ENCODE measurements around the gene DDAH1.
A peak's percentile ranks its signal among the peaks of the same experiment; 100 is the strongest.

Gene DDAH1

GRCh38 chr1:85339089-85339488 lies 125.9 kb downstream of the DDAH1 start:
- no peaks in the 10 kb centered on the region for H3K27me3 ChIP-seq (ENCODE audit: insufficient read depth, low read length, poor library complexity)
- DNase-seq: peak; percentile 66
- H3K4ac ChIP-seq (ENCODE audit: low read depth, low read length): no peak overlapping the region
- no peak overlapping the region for H3K9ac ChIP-seq (ENCODE audit: low read length)
- no peak overlapping the region for H2BK120ac ChIP-seq (ENCODE audit: low read depth, low read length)
- H3K4me3 ChIP-seq (ENCODE audit: low read length): no peak overlapping the region
- no peak overlapping the region for H2AK5ac ChIP-seq (ENCODE audit: low read length)
- H2BK15ac ChIP-seq (replicated peaks; ENCODE audit: low read depth): no peak overlapping the region
- peaks cover 2% of the 10 kb centered on the region for H3K4me1 ChIP-seq (ENCODE audit: control insufficient read depth, low read depth, low read length)
- no peaks in the 10 kb centered on the region for H3K79me2 ChIP-seq (ENCODE audit: control insufficient read depth, insufficient read depth, low read length)
- no peaks in the 10 kb centered on the region for H3K36me3 ChIP-seq (ENCODE audit: control insufficient read depth, insufficient read depth, low read length)
- no peak overlapping the region for H3K23ac ChIP-seq (ENCODE audit: low read length)
- H3K27ac ChIP-seq (ENCODE audit: low read depth, low read length): no peak overlapping the region
- H2BK5ac ChIP-seq (ENCODE audit: low read length): no peak overlapping the region
- no peaks in the 10 kb centered on the region for H3K79me1 ChIP-seq (ENCODE audit: low read length)
- no CpG with 5 or more reads among the region's 5 CpGs for WGBS (ENCODE audit: extremely low coverage, insufficient coverage, low lambda C conversion rate)
- H3K56ac ChIP-seq (ENCODE audit: low read length): no peak overlapping the region
- no peak overlapping the region for H4K8ac ChIP-seq (ENCODE audit: low read depth, low read length)
- no peak overlapping the region for H3K4me2 ChIP-seq (ENCODE audit: low read length)
- no peak overlapping the region for H3K18ac ChIP-seq (ENCODE audit: low read length)
- no peak overlapping the region for H4K5ac ChIP-seq (ENCODE audit: low read length)

DNA sequence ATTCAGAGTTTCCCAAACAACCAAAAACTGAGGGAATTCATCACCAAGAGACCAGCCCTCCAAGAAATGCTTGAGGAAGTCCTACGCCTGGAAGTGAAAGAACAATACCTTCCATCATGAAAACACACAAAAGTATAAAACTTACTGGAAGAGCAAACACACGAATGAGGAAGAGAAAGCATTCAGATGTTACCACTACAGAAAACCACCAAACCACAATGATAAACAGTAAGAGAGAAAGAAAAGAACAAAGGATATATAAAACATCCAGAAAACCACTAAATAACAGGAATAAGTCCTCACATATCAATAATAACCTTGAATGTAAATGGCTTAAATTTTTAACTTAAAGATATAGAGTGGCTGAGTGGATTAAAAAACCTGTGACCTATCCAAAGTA lies 130.0 kb downstream of the DDAH1 start:
- Histone ChIP-seq H3K36me3 (ENCODE audit: control insufficient read depth, insufficient read depth, low read length) (no peaks in the 10 kb centered on the region), H3K23ac (ENCODE audit: low read length) (no peak overlapping the region), H3K56ac (ENCODE audit: low read length) (no peak overlapping the region), H3K4ac (ENCODE audit: low read depth, low read length) (no peak overlapping the region), H3K79me2 (ENCODE audit: control insufficient read depth, insufficient read depth, low read length) (no peaks in the 10 kb centered on the region), H3K9ac (ENCODE audit: low read length) (no peak overlapping the region), H3K4me1 (ENCODE audit: control insufficient read depth, low read depth, low read length) (peaks cover 6% of the 10 kb centered on the region), H3K27ac (ENCODE audit: low read depth, low read length) (no peak overlapping the region), H3K18ac (ENCODE audit: low read length) (no peak overlapping the region), H2BK5ac (ENCODE audit: low read length) (no peak overlapping the region), H3K27me3 (ENCODE audit: insufficient read depth, low read length, poor library complexity) (no peaks in the 10 kb centered on the region), H2BK120ac (ENCODE audit: low read depth, low read length) (no peak overlapping the region), H3K4me3 (ENCODE audit: low read length) (no peak overlapping the region), H4K8ac (ENCODE audit: low read depth, low read length) (no peak overlapping the region), H3K4me2 (ENCODE audit: low read length) (no peak overlapping the region), H2BK15ac (replicated peaks; ENCODE audit: low read depth) (no peak overlapping the region), H4K5ac (ENCODE audit: low read length) (no peak overlapping the region), H3K79me1 (ENCODE audit: low read length) (no peaks in the 10 kb centered on the region), H2AK5ac (ENCODE audit: low read length) (no peak overlapping the region)
- WGBS (ENCODE audit: extremely low coverage, insufficient coverage, low lambda C conversion rate): no CpG with 5 or more reads among the region's 2 CpGs
- DNase-seq: no peak

DNA sequence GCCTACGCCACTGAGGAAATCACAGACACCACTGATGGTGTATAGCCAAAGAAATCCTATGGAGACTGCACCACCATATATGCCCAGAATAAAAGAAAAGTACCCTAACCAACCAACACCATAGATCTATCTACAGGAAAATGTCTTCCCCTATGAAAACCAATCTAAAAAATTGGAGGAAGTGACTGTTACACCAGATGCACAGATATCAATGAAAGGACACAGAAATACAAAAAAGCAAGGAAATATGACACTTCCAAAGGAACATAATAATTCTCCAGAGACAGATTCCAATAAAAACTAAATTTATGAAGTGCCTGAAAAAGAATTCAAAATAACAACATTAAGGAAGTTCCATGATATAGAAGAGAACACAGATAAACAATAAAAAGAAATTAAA lies 131.8 kb downstream of the DDAH1 start:
- Histone ChIP-seq H2BK5ac (ENCODE audit: low read length) (no peak overlapping the region), H2AK5ac (ENCODE audit: low read length) (no peak overlapping the region), H3K18ac (ENCODE audit: low read length) (no peak overlapping the region), H3K27me3 (ENCODE audit: insufficient read depth, low read length, poor library complexity) (no peaks in the 10 kb centered on the region), H4K5ac (ENCODE audit: low read length) (no peak overlapping the region), H4K8ac (ENCODE audit: low read depth, low read length) (no peak overlapping the region), H2BK120ac (ENCODE audit: low read depth, low read length) (no peak overlapping the region), H3K4me2 (ENCODE audit: low read length) (no peak overlapping the region), H3K4me1 (ENCODE audit: control insufficient read depth, low read depth, low read length) (peaks cover 9% of the 10 kb centered on the region), H3K4ac (ENCODE audit: low read depth, low read length) (no peak overlapping the region), H3K56ac (ENCODE audit: low read length) (no peak overlapping the region), H3K9ac (ENCODE audit: low read length) (no peak overlapping the region), H3K23ac (ENCODE audit: low read length) (no peak overlapping the region), H3K79me2 (ENCODE audit: control insufficient read depth, insufficient read depth, low read length) (no peaks in the 10 kb centered on the region), H2BK15ac (replicated peaks; ENCODE audit: low read depth) (no peak overlapping the region), H3K79me1 (ENCODE audit: low read length) (no peaks in the 10 kb centered on the region), H3K36me3 (ENCODE audit: control insufficient read depth, insufficient read depth, low read length) (no peaks in the 10 kb centered on the region), H3K27ac (ENCODE audit: low read depth, low read length) (no peak overlapping the region), H3K4me3 (ENCODE audit: low read length) (no peak overlapping the region)
- no peak for DNase-seq
- no CpG with 5 or more reads among the region's 1 CpG for WGBS (ENCODE audit: extremely low coverage, insufficient coverage, low lambda C conversion rate)

- Histone ChIP-seq H3K23ac (ENCODE audit: low read length) (no peak overlapping the region), H3K4me3 (ENCODE audit: low read length) (no peak overlapping the region), H3K4ac (ENCODE audit: low read depth, low read length) (no peak overlapping the region), H3K27me3 (ENCODE audit: insufficient read depth, low read length, poor library complexity) (no peaks in the 10 kb centered on the region), H3K4me1 (ENCODE audit: control insufficient read depth, low read depth, low read length) (peaks cover 9% of the 10 kb centered on the region), H3K18ac (ENCODE audit: low read length) (no peak overlapping the region), H2AK5ac (ENCODE audit: low read length) (no peak overlapping the region), H3K27ac (ENCODE audit: low read depth, low read length) (no peak overlapping the region), H4K5ac (ENCODE audit: low read length) (no peak overlapping the region), H3K4me2 (ENCODE audit: low read length) (no peak overlapping the region), H3K79me1 (ENCODE audit: low read length) (no peaks in the 10 kb centered on the region), H2BK120ac (ENCODE audit: low read depth, low read length) (no peak overlapping the region), H3K56ac (ENCODE audit: low read length) (no peak overlapping the region), H3K36me3 (ENCODE audit: control insufficient read depth, insufficient read depth, low read length) (no peaks in the 10 kb centered on the region), H2BK15ac (replicated peaks; ENCODE audit: low read depth) (no peak overlapping the region), H2BK5ac (ENCODE audit: low read length) (no peak overlapping the region), H3K9ac (ENCODE audit: low read length) (no peak overlapping the region), H4K8ac (ENCODE audit: low read depth, low read length) (no peak overlapping the region), H3K79me2 (ENCODE audit: control insufficient read depth, insufficient read depth, low read length) (no peaks in the 10 kb centered on the region)
- WGBS (ENCODE audit: extremely low coverage, insufficient coverage, low lambda C conversion rate): no CpG with 5 or more reads among the region's 1 CpG
- no peak for DNase-seq
These were observed 132.4 kb downstream of the DDAH1 start for GRCh38 chr1:85332575-85332974.

GRCh38 chr1:85330711-85331290 lies 134.2 kb downstream of the DDAH1 start:
- H3K79me1 ChIP-seq (ENCODE audit: low read length): no peaks in the 10 kb centered on the region
- H3K27ac ChIP-seq (ENCODE audit: low read depth, low read length): peak overlapping the region; percentile 72
- H3K4me1 ChIP-seq (ENCODE audit: control insufficient read depth, low read depth, low read length): peaks cover 9% of the 10 kb centered on the region
- no peak overlapping the region for H3K9ac ChIP-seq (ENCODE audit: low read length)
- H3K27me3 ChIP-seq (ENCODE audit: insufficient read depth, low read length, poor library complexity): no peaks in the 10 kb centered on the region
- H2BK120ac ChIP-seq (ENCODE audit: low read depth, low read length): no peak overlapping the region
- peak overlapping the region; percentile 10 for H2BK5ac ChIP-seq (ENCODE audit: low read length)
- no peak overlapping the region for H4K8ac ChIP-seq (ENCODE audit: low read depth, low read length)
- peak overlapping the region; percentile 30 for H3K56ac ChIP-seq (ENCODE audit: low read length)
- no peak overlapping the region for H3K4me3 ChIP-seq (ENCODE audit: low read length)
- H3K4ac ChIP-seq (ENCODE audit: low read depth, low read length): peak overlapping the region; percentile 18
- no peak overlapping the region for H3K23ac ChIP-seq (ENCODE audit: low read length)
- H4K5ac ChIP-seq (ENCODE audit: low read length): no peak overlapping the region
- no peaks in the 10 kb centered on the region for H3K79me2 ChIP-seq (ENCODE audit: control insufficient read depth, insufficient read depth, low read length)
- WGBS (ENCODE audit: extremely low coverage, insufficient coverage, low lambda C conversion rate): no CpG with 5 or more reads among the region's 6 CpGs
- no peak overlapping the region for H2BK15ac ChIP-seq (replicated peaks; ENCODE audit: low read depth)
- H3K18ac ChIP-seq (ENCODE audit: low read length): peak overlapping the region; percentile 75
- H3K36me3 ChIP-seq (ENCODE audit: control insufficient read depth, insufficient read depth, low read length): no peaks in the 10 kb centered on the region
- peak; percentile 52 for DNase-seq
- H2AK5ac ChIP-seq (ENCODE audit: low read length): no peak overlapping the region
- H3K4me2 ChIP-seq (ENCODE audit: low read length): no peak overlapping the region

DNA sequence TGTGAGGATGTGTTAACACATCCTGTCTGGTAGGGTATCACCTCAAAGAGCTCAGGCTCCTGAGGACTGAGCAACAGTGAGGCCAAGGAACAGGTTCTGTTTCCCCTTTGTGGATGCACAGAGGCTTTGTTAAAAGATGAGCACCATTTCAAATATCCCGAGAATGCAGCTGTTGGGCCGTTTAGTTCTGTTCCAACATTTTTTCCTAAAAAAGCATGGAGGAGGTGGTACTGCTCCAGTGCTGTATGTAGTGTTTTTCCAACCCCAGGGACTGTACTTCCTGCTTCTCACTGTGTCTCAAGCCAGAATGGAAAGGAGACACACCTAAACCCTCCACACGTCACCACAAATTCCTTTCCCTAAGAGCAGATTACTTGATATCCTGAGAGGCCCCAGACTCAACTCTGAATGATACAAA lies 134.7 kb downstream of the DDAH1 start:
- peak overlapping the region; percentile 81 for H3K4ac ChIP-seq (ENCODE audit: low read depth, low read length)
- H3K9ac ChIP-seq (ENCODE audit: low read length): no peak overlapping the region
- no peaks in the 10 kb centered on the region for H3K79me1 ChIP-seq (ENCODE audit: low read length)
- H2AK5ac ChIP-seq (ENCODE audit: low read length): no peak overlapping the region
- peak; percentile 86 for DNase-seq
- no peak overlapping the region for H3K4me2 ChIP-seq (ENCODE audit: low read length)
- no peak overlapping the region for H4K5ac ChIP-seq (ENCODE audit: low read length)
- no peaks in the 10 kb centered on the region for H3K79me2 ChIP-seq (ENCODE audit: control insufficient read depth, insufficient read depth, low read length)
- no peak overlapping the region for H2BK15ac ChIP-seq (replicated peaks; ENCODE audit: low read depth)
- H3K56ac ChIP-seq (ENCODE audit: low read length): peak overlapping the region; percentile 30
- H3K4me3 ChIP-seq (ENCODE audit: low read length): no peak overlapping the region
- H3K18ac ChIP-seq (ENCODE audit: low read length): peak overlapping the region; percentile 32
- no peak overlapping the region for H2BK120ac ChIP-seq (ENCODE audit: low read depth, low read length)
- H4K8ac ChIP-seq (ENCODE audit: low read depth, low read length): no peak overlapping the region
- H3K23ac ChIP-seq (ENCODE audit: low read length): no peak overlapping the region
- H3K27ac ChIP-seq (ENCODE audit: low read depth, low read length): peak overlapping the region; percentile 72
- H3K4me1 ChIP-seq (ENCODE audit: control insufficient read depth, low read depth, low read length): peaks cover 10% of the 10 kb centered on the region
- no peaks in the 10 kb centered on the region for H3K27me3 ChIP-seq (ENCODE audit: insufficient read depth, low read length, poor library complexity)
- H3K36me3 ChIP-seq (ENCODE audit: control insufficient read depth, insufficient read depth, low read length): no peaks in the 10 kb centered on the region
- H2BK5ac ChIP-seq (ENCODE audit: low read length): no peak overlapping the region
- WGBS (ENCODE audit: extremely low coverage, insufficient coverage, low lambda C conversion rate): no CpG with 5 or more reads among the region's 3 CpGs

All from mesendoderm (in vitro differentiated cells).